Kidney epithelial cell (primary cell): ENCODE measurements around the gene CHST14. TPM values are rescaled to one million over a fixed set of nuclear protein-coding genes. Genes with fewer than 3 reads are reported as not detected.

Experiments
- DNase-seq: peaks from one replicate; pipeline ENCODE4 v3.0.0-alpha.2; 2010; ENCODE audit warnings: low read depth
- H3K27me3 ChIP-seq: 2 replicates; pipeline ENCODE4 v1.6.0; 2011; ENCODE audit warnings: low read length; ENCODE audit not compliant: control insufficient read depth, insufficient read depth
- H3K36me3 ChIP-seq: 2 replicates; pipeline ENCODE4 v1.5.1; 2011; ENCODE audit warnings: low read length; ENCODE audit not compliant: control insufficient read depth, insufficient read depth
- H3K4me3 ChIP-seq: 2 replicates; pipeline ENCODE4 v1.5.1; 2011; ENCODE audit warnings: low read depth, mild to moderate bottlenecking, control low read depth, low read length
- CTCF ChIP-seq: IDR thresholded peaks from 2 replicates; pipeline ENCODE4 v1.5.1; 2011; ENCODE audit warnings: mild to moderate bottlenecking, moderate library complexity, low read length, control low read depth, inconsistent platforms; ENCODE audit not compliant: insufficient read depth, poor library complexity, severe bottlenecking
- total RNA-seq: library from RNA; depleted of rRNA; stranded (reverse); fragments of >200 nt; gene quantifications from 2 replicates; pipeline ENCODE4 v1.2.3, GENCODE V29; 2015

CHST14 gene
- total RNA-seq = 24.2 and 25.8 TPM in 2 replicates

GRCh38 chr15:40470423-40471104 is at the start of gene CHST14:
Gene CHST14, plus strand, starts transcription at chr15:40470984. Its CDS starts 230 bp downstream, at chr15:40471214.
- no peaks in the 10 kb centered on the region for H3K27me3 ChIP-seq
- DNase-seq = no peak
- no peak for TF ChIP-seq CTCF
- H3K36me3 ChIP-seq = peaks cover 3% of the 10 kb centered on the region
- H3K4me3 ChIP-seq = peak within 1 kb of the TSS; percentile 74

GRCh38 chr15:40421246-40422157 is 49.3 kb upstream of the CHST14 start:
- Histone ChIP-seq H3K36me3 (no peaks in the 10 kb centered on the region), H3K4me3 (no peak overlapping the region), H3K27me3 (peaks cover 5% of the 10 kb centered on the region)
- TF ChIP-seq CTCF = peak; percentile 99
- no peak for DNase-seq

GRCh38 chr15:40424483-40425115 is 46.2 kb upstream of the CHST14 start:
- no peaks in the 10 kb centered on the region for H3K36me3 ChIP-seq
- no peak for DNase-seq
- peaks cover 13% of the 10 kb centered on the region for H3K27me3 ChIP-seq
- TF ChIP-seq CTCF = no peak
- no peak overlapping the region for H3K4me3 ChIP-seq

- Histone ChIP-seq H3K4me3 (no peak overlapping the region), H3K27me3 (peaks cover 15% of the 10 kb centered on the region), H3K36me3 (no peaks in the 10 kb centered on the region)
- TF ChIP-seq CTCF = no peak
- no peak for DNase-seq
Measured at GRCh38 chr15:40425681-40426080, 45.1 kb upstream of the CHST14 start.

- peaks cover 10% of the 10 kb centered on the region for H3K27me3 ChIP-seq
- no peak overlapping the region for H3K4me3 ChIP-seq
- no peak for DNase-seq
- no peaks in the 10 kb centered on the region for H3K36me3 ChIP-seq
- TF ChIP-seq CTCF = no peak
Measured at GRCh38 chr15:40427188-40427587, 43.6 kb upstream of the CHST14 start.
